Activated naive CD4-positive, alpha-beta T cell treated with anti-CD3 and anti-CD28 coated beads, Interleukin-2, amount 50 U/mL, for 16 hours (primary cell): ENCODE results near the gene NEU4.

ENCODE experiments used
- DNase-seq: peaks from one replicate; pipeline ENCODE4 v3.0.0-alpha.2; 2020

The NEU4 gene

GRCh38 chr2:241853651-241854341, 44.8 kb downstream of the NEU4 start:
- no peak for DNase-seq

DNA sequence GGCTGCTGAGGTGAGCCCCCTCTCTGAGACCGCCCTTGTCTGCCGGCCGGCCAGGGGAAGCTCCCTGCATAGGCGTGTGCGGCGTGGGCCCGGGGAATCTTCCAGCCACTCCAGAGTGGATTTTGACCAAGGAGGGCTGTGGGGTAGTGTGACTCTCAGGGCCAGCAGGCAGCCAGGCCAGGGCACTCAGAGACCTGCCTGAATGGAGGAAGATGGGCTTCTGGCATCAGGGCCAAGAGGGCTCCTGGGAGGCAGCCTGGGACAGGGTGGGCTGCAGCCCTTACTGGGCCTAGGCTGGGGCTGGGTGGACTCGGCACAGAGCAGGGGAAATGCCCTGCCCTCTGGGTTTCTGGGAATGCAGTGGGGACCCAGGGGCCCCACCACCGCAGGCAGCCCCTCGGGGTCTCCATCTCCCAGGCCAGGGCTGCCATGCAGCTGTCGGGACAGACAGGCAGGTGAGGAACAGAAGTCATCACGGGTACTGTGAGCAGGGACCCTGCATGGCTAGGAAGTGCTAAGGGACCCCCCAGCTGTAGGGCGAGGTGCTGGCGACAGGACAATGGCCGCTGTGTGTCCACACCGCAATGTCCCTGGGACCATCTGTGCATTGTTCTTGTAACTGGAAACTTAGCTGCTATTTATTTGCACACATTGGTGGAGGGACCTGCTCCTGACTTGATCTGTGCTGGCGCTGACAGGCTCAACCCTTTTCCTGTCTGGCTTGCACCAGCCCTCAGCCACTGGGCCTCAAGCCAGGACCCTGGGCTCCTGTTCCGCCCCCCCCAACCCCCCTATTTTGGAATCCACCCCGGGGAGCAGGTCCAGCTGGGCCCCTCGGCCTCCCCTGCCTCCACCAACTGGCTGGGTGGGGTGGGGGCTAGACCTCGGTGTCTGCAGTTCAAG, 45.6 kb downstream of the NEU4 start:
- no peak for DNase-seq

DNA sequence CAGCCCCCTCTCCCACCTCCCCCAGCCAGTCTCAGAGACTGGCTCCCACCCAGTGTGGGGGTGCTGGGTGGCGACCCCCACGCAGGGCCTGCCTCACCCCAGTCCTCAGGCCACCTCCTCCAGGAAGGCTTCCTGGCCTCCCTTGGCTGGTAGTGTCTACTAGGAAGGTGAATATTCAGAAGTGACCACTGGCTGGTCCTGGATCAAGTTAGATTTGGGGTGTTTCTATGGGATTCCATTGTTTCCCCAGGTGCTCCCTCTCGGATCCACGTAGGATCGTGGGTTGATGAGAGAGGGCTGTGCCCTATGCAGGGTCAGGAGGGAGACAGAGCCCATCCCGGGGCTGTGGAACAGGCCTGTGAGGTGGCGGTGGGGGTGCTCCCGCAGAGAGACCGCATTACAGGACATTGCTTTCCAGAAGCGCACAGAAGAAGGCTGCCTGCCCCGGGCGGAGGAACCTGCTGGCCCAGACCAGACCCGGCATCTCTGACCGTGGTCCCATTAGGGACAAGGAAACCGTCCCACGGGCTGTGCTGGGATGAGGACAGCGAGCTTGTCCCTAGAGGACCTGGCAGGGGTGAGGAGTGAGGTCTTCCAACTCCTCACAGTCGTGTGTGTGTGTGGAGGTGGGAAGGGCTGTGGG, 46.4 kb downstream of the NEU4 start:
- no peak for DNase-seq

DNA sequence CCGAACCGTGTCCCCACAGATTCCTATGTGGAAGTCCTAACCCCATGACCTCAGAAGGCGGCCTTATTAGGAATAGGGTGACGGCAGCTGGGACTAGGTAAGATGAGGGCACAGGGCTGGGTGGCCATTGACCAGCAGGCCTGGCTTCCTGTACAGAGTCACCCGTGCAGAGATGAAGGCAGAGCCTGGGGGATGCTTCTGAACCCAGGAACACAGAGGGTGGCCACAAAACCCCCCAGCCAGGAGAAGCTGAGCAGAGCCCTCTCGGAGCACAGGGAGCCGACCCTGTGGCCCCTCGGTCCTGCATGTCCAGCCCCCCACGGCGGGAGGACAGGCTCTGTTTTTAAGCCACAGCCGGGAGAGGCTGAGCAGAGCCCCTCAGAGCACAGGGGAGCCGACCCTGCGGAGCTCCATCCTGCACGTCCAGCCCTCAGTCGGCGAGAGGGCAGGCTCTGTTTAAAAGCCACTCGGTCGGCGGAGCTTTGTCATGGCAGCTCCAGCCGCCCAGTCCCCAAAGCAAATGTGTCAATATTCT, 47.0 kb downstream of the NEU4 start:
- DNase-seq = no peak

DNA sequence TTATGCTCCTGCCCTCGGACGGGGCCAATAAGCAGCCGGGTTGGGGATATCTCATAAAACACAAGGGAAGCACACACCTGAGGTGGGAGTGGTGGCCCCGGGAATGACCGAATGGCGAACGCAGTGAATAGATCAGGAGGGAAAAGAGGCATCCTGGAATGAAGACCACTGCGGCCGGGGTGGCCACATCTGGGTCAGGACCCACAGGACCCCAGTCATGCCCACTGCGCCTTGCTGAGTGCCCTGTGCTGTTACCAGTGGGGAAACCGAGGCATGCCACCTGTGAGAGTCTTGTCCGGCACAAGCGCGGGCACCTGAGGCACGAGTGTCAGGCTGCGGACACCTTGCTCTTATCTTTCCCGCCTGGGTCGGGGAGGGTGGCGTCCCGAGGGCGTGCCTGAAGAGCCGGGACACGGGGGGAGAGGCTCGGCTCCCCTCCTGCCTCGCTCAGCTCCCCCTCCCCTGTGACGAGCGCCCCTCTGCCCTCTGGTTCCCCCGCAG, 48.1 kb downstream of the NEU4 start:
- no peak for DNase-seq

DNA sequence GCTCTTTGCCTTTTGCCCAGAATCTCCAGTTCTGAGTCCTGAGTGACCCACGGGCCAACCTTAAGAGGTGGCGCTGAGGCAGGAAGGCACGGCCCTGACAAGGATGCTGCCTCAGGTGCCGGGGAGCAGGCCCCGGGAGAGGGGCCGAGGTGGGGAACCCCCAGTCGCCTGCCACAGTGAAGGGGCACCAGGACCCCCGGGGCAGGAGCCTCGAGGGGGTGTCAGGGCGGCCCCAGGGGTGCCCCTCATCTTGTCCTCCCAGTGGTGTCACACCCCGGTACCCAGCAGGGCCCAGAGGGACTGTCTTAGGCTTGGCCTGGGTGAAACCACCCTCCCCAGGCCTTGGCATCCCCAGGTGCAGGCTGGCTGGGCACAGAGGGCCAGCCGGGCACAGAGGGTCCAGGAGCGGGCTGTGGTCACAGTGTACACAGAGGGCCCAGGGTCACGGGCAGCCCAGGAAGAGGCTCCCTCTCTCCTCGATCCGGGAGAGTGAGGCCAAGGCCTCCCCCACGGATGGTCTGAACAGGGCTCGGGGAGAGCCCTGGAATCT, 48.7 kb downstream of the NEU4 start:
- no peak for DNase-seq

- peak; percentile 69 for DNase-seq
These were observed 49.4 kb downstream of the NEU4 start, which contains the start of gene PDCD1 for GRCh38 chr2:241858206-241859016. TSS of gene PDCD1 (minus strand) at chr2:241858894. CDS start at chr2:241858838, 56 bp downstream.

- no peak for DNase-seq
These were observed 50.0 kb downstream of the NEU4 start for GRCh38 chr2:241859017-241859435.

DNA sequence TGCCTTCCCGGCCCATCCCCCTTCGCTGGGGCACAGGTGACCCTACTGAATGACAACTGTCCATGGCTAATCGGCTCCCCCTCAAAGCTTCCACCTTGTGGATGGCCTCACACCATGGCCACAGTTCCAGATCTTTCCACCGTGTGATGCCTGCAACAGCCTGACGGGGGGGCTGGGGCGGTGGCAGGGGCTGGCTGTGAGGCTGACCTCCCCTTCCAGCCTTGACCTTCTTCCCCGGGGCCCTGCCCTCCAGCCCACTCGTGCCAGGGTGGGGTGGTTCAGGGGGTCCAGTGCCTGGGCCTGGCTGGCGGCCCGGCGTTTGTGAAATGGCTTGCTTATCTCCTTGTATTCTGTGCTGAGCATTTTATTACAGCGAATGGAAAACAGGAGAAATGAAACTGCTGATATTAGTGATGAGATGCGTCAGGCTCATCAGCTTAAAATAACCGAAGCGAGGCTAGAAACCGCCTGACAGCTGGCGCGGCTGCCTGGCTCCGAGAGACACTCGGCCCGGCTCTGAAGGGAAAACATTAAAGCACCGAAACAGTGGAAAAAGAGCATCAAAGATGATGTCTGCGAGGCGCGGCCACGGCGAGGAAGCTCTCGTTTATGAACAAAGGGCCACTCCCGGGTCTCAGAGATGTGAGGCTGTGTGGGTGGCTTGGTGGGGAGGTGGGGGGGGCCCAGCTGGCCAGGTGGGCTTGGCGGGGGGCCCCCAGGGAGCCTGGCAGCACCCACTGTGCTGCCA, 50.6 kb downstream of the NEU4 start:
- DNase-seq = peak; percentile 72

GRCh38 chr2:241860184-241861078, 51.4 kb downstream of the NEU4 start:
- no peak for DNase-seq

DNA sequence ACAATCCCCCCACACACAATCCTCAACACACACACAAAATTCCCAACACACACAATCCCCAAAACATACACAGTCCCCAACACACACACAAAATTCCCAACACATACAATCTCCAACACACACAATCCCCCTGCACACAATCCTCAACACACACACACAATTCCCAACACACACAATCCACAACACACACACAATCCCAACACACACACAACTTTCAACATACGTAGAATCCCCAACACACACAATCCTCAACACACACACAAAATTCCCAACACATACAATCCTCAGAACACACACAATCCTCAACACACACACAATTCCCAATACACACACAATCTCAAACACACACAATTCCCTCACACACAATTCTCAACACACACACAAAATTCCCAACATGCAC, 52.3 kb downstream of the NEU4 start:
- DNase-seq = no peak

DNA sequence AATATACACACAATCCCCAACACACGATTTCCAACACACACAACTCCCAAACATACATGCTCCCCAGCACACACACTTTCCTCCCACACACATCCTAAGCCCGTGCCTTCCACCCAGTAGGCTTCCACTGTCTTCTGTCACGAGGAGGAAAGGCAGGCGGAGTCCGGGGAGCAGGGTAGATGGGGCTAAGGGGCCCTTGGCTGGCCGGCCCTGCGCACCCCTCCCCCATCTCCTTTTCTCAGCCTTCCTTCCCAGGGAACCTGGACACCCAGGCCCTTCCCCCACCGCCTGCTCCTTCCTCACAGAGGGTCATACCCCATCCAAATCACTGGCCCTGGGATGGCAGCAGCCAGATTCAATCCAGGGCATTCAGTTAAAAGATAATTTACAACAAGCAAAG, 53.1 kb downstream of the NEU4 start:
- no peak for DNase-seq

DNA sequence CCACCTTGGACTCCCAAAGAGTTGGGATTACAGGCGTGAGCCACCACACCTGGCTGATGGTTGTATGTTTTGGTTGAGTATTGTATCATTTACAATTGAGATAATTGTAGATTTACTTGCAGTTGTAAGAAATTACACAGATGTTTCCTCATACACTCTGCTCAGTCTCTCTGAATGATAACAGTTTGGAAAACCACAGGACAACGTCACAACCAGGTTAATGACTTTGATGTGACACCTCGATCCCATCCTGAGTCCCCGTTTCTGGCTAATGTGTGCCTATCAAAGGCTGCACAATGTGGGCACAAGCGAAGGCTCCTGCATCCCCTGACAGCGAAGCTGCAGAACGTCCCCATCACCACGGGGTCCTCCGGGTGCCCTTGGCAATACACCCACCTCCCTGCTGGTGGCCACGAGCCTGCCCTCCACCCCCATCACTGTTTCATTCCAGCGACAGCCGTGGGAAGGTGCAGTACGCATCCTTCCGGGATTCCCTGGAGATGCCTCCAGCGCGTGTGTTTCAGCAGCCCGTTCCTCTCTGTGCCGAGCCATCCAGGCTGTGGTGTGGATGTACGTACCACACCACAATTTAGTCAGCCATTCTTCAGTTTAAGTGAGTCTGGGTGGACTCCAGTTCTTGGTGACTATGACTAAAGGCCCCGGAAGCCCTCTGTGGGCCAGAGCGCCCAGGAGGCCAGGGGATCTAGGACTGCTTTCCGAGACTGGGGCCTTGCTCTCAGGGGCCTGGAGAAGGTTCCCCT, 54.0 kb downstream of the NEU4 start:
- no peak for DNase-seq

- DNase-seq = peak; percentile 47
These were observed 54.6 kb downstream of the NEU4 start for GRCh38 chr2:241863536-241863954.

DNA sequence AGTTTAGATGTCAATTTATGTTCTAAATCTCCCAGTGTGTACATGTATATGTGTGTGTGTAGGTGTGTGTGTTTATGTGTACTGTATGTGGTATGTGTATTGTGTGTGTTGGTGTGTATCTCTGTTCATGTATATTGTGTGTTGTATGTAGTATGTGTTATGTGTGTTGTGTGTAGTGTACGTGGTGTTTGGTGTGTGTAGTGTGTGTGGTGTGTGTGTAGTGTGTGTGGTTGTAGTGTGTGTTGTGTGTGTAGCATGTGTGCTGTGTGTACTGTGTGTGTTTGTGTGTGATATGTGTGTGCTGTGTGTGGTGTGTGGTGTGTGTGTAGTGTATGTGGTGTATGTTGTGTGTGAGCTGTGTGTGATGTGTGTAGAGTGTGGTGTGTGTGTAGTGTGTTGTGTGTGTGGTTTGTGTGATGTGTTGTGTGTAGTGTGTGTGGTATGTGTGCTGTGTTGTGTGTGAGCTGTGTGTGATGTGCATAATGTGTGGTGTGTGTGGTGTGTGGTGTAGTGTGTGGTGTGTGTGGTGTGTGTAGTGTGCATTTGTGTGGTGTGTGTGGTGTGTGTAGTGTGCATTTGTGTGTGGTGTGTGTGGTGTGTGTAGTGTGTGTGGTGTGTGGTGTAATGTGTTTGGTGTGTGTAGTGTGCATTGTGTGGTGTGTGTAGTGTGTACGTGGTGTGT, 55.3 kb downstream of the NEU4 start:
- DNase-seq = no peak

GRCh38 chr2:241864850-241865213, 55.8 kb downstream of the NEU4 start:
- no peak for DNase-seq

GRCh38 chr2:241865416-241865956, 56.5 kb downstream of the NEU4 start:
- no peak for DNase-seq
